HL-60/S4 (cell line): ENCODE measurements around the gene CD300E.
"Not testable (repeated sequence)": the region's sequence is repeated elsewhere in the genome, so short reads cannot be mapped to it uniquely, and the experiment has no call there.

Source experiments
- in situ Hi-C: fragments of 300-500 bp; cut with MboI; formaldehyde crosslinking; loops from 2 replicates; pipeline ENCODE4 v1.14.3; 2022; ENCODE audit warnings: low sequenced_read_pairs

The CD300E gene

GRCh38 chr17:74636541-74637085 lies 13.1 kb upstream of the CD300E start:
- in situ Hi-C loops, result not testable (repeated sequence)

- in situ Hi-C loops, result no loop called here
Observed at GRCh38 chr17:74635418-74635817, 11.9 kb upstream of the CD300E start.

DNA sequence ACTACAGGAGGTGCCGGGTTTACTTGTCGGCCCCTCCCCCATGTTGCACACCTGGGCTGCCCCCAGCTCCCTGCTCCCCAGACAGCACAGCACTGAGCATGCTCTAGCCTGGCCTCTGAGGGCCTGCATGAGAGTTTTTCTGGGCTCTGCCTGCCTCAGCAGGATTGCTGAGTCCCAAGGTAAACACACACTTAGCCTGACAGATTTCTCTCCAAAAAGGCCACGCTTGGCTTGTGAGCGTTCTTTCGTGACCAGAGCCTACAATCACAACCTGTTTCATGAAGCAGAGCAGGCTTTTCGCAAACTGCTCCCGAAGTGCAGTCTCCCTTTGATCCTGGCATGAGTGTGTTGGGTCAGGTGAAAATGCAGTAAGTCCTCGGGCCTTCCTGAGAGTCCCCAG lies 9.8 kb upstream of the CD300E start:
- in situ Hi-C loops, result no loop called here

GRCh38 chr17:74632617-74633016 lies 9.1 kb upstream of the CD300E start:
- in situ Hi-C loops, result no loop called here

DNA sequence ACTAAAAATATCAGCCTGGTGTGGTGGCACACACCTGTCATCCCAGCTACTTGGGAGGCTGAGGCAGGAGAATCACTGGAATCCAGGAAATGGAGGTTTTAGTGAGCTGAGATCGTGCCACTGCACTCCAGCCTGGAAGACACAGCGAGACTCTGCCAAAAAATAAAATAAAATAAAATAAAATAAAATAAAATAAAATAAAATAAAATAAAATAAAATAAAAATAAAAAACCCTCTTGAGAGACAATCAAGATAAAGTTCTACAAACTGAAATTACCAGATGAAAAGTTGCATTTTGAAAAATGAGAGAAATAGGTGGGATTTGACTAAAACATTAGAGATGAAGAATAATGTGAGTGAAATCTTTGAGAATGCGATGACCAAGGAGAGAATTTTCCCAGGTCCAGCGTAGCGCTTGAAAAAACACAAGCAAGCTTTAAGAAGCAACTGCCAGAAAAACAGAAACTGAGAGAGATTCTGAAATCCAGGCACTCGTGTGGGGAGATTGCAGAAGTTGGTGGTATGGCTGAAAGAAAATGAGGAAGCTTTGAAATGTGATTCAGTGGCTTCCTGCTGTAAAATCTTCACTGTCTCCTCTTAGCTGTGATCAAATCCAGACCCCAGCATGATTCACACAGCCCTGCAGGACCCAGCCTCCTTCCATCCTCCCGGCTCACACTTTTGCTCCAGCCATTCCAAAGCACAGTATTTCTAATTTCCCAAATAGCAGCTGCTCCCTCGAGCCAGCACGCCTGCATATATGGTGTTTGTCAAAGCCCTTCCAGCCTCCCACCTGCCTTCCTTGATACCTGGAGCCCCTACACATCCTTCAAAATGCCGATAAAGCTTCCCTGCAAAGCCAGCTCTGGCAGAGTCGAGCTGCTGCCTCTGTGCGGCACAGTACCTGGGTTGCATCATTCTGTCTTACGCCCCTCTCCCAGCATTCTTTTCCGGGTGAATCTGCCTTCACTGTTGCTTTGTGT lies 8.2 kb upstream of the CD300E start:
- in situ Hi-C loops, result no loop called here

- in situ Hi-C loops, result not testable (repeated sequence)
Observed at GRCh38 chr17:74630251-74630650, 6.7 kb upstream of the CD300E start.

DNA sequence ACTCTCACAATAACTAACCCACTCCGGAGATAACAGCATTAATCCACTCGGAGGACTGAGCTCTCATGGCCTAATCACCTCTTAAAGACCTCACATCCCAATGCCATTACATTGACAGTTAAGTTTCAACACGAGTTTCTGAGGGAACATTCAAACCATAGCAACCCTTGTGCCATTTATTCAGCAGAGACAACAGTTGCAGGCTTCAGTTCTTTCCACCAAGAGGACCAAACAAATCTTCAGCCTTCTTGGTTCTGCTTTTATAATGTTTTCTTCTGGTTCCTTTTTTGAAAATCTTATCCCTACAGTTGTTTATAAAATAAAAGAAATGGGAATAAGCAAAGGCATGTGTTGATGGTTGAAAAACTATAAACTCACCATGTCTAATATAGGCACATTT lies 2.1 kb upstream of the CD300E start:
- in situ Hi-C loops, result no loop called here

- in situ Hi-C loops, result no loop called here
Observed at GRCh38 chr17:74624131-74624530, 593 bp upstream of the CD300E start.

DNA sequence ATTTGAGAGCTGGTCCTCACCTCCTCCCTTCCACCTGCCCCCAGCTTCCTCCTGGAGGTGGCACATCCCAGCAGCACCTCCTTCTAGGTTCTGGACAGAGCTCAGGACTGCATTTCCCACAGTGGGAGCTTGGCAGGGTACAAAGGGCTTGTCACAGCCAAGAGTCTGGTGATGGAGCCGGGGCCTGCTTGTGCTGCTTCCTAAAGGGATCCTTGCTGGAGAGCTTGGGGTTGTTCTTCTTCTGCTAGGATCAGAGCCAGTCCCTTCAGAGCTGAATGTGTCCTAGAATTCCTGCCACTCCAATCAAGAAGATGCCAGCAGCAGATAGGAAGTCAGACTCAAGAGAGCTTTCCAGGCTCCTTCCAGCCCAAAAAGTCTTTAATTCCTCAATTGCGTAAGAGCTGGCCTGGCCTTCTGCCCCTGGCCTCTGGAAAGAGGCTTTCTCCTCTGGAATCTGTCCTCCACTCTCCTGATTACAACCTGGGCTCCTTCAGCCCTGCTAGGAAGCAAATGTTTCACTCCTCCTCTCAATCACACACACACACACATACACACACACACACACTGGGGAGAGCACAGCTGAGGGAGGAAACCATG lies 4.4 kb downstream of the CD300E start:
- in situ Hi-C loops, result no loop called here

DNA sequence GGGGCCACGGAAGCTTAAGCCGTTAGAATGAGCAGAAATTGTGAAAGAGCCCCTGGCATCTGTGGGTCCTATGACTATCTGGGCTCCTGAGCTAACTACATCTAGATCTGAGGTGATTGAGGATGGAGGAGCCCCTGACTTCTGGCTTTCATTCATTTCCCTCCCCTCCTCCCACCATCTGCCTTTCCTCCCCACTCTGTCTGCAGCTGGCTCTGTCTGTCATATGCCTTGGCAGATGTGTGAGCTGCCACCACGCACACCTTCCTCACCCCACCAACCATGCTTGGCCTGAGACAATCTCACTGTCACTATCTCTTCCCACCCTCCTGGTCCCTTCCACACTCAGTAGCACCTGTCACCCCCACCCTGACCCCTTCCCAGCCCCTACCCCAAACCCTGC lies 5.1 kb downstream of the CD300E start:
- in situ Hi-C loops, result no loop called here

DNA sequence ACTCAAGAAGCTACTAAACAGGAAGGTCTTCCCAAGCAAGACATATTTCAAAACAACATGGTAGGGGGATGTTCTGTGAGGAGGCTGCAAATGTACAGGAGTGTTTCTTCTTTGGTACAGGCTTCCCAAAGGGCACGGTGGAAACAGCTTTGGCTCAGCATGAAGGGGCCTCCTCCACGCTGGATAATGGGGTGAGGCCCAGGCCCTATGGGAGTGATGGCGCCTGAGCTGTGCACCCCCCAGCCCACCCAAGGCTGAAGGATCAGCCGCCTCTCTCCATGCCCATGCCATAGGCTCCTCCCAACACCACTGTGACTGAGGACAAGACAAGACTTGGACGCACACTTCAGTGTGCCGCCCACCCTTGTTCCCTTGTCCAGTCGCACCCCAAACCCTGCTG lies 6.8 kb downstream of the CD300E start:
- in situ Hi-C loops, result no loop called here

DNA sequence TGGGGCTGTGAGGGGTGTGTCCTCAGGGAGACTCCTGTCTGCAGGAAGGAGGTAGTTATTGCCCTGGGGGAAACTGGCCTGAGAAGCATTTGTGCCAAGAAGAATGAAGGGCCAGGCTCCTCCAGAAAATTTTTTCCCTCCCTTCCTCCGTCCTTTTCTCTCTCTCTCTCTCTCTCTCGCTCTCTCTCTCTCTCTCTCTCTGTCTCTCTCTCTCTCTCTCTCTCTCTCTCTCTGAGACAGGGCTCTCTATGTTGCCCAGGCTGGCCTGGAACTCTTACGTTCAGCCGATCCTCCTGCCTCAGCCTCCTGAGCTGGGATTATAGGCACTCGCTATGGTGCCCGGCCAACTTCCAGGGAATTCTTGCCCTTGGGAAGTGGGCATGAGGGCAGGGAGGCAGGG lies 11.5 kb downstream of the CD300E start:
- in situ Hi-C loops, result no loop called here

- in situ Hi-C loops, result no loop called here
Observed at GRCh38 chr17:74610108-74610507, 13.4 kb downstream of the CD300E start.

DNA sequence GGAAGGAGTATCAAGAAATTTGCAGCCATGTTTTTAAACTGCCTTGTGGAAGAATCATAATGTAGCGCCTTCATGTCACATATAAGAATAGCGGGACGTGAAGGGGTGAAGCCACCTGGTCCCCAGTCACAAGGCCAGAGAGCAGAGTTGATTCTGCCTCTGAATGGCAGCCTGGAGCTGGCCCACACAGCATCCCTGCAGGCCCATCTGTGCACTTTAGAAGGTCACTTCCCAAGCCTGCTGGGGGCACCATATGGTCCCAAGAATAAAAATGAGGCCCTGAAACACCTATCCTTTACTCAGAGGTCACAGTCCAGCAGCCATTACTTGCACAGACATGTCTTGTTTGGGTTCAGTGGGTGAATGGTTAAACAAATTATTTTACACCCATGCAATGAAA lies 15.0 kb downstream of the CD300E start:
- in situ Hi-C loops, result loop anchor here (10.0 kb wide), 1 partner anchor 234 kb away; no protein-coding TSS in a partner anchor

DNA sequence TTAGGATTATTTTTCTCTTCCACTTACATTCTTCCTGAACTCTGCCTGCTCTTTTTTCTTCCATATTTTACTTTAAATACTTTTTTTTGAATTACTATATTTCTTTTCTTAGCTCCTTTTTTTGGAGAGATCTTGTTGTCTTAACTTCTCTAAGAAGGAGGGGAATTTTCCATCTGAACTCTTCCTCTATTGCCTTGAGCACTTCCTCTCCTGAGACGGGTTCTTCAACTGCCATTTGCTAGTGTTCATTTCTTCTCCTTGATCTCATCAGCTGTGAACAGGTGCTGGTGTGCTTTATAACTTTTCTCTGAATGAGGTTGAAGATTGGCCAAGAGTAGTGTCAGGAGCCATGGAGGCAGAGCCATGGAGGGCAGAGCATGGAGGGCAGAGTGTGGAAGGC lies 16.3 kb downstream of the CD300E start:
- in situ Hi-C loops, result loop anchor here (10.0 kb wide), 1 partner anchor 232 kb away; no protein-coding TSS in a partner anchor

DNA sequence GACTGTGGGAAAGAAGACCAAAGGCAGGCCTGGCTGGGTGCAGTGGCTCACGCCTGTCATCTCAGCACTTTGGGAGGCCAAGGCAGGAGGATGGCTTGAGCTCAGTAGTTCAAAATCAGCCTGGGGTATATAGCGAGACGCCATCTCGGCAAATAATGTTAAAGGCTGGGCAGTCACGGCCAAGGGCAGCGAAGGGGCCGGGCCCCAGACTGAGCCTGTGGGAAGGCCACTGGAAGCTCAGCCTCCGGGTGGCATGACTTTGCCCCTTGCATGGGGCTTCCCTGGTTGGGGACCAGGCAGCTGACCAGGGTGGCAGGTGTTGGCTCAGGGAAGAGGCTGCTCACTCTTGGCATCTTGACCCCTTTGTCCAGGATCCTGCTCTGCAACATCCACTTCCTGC lies 17.5 kb downstream of the CD300E start:
- in situ Hi-C loops, result loop anchor here (10.0 kb wide), 1 partner anchor 231 kb away; no protein-coding TSS in a partner anchor

DNA sequence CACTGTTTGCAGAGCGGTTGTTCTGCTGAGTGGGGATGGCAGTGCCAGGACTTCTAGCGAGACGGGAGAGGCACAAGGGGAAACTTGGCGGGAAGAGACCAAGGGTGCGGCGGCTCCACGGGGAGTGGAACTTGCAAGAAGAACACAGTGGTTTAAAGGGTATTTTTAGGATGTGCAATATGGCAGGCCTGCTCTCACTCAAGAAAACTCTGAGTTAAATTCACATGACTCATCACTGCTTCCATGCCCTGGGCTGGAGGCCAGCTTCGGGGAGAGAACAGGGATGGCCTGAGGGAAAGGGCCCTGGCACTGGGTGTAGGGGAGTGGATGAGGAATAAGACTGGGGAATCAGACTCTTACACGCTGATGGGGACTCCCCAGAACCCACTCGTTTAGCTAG lies 18.2 kb downstream of the CD300E start:
- in situ Hi-C loops, result loop anchor here (10.0 kb wide), 1 partner anchor 231 kb away; no protein-coding TSS in a partner anchor

DNA sequence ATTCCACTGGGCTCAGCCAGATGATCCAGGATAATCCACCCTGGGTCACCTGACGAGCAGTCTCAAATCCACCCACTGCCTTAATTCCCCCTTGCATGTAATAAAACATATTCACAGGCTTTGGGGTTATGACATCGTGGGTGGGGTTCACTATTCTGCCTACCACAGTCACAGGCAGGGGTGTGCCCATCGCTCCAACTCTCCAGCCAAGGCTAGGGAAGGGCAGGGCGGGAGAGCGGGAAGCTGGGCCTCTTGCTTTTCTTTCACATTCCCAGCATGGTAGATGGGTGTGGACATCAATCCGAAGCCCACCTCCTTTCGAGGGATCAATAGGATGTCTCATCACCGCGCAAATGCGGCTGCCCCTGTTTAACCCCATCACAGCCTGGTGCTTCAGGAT lies 18.8 kb downstream of the CD300E start:
- in situ Hi-C loops, result loop anchor here (10.0 kb wide), 1 partner anchor 230 kb away; no protein-coding TSS in a partner anchor

GRCh38 chr17:74604200-74604599 lies 19.3 kb downstream of the CD300E start:
- in situ Hi-C loops, result loop anchor here (10.0 kb wide), 1 partner anchor 229 kb away; no protein-coding TSS in a partner anchor

DNA sequence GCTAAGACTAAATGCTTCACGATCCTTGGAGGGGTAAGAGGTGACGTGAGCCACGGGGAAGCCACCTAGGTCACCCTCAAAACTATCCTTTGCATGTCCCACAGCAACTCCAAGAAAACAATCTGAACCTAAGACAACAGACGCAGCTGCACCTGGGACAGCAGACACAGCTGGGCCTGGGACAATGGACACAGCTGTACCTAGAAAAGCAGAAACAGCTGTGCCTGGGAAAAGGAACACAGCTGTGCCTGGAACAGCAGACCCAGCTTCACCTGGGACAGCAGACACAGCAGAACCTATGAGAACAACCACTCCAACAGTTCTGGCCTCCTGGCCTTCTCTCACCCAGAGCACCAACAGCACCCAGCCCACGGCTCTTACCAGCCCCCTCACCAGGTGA lies 19.8 kb downstream of the CD300E start:
- in situ Hi-C loops, result loop anchor here (10.0 kb wide), 1 partner anchor 229 kb away; no protein-coding TSS in a partner anchor

DNA sequence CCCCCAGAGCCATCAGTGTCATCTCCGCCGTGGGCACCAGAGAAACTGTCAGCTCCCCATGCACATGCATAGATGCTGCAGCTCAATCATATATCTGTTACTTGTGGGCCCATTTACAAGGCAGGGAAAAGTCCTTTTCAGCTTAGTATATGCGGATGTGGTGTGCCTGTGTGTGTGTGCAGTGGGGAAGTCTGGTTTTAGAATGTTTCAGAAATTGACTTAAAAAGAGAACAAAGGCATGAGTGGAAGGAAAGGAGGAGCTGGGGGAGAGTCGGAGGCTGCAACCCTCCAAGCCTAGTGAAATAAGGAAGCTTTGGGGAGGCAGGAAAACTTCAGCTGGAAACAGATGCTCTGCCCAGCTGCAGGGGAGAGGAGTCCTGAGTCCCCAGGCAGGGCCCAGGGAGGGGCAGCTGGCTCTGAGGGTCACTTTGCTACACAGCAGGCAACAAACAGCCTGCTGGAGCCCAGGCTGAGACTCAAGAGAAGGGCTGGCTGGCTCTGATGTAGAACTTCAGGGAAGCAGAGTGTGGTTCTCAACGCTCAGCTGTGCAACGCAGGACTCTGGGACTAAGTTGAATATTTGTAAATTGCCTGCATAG lies 20.4 kb downstream of the CD300E start:
- in situ Hi-C loops, result loop anchor here (10.0 kb wide), 1 partner anchor 228 kb away; no protein-coding TSS in a partner anchor
